HEK293T (cell line): Measurements from ENCODE around the gene CDH4.

Source experiments
- CTCF ChIA-PET: fragments of 350-600 bp; formaldehyde crosslinking; extraction: SDS; loops from one replicate; lab custom pipeline; 2021; ENCODE audit warnings: antibody characterized with exemption, inconsistent platforms; lab: Yijun Ruan, JAX
- POLR2A ChIA-PET: fragments of 350-600 bp; formaldehyde crosslinking; extraction: SDS; loops from one replicate; lab custom pipeline; 2020; ENCODE audit warnings: antibody characterized with exemption, inconsistent platforms; lab: Yijun Ruan, JAX
- DNase-seq: peaks from one replicate; pipeline ENCODE4 v3.0.0; 2012; ENCODE audit warnings: mixed read lengths; ENCODE audit errors: extremely low spot score
- ARNT ChIP-seq: fragments of 450-650 bp; IDR thresholded peaks from 2 replicates; pipeline ENCODE4 v1.6.1; 2017; ENCODE audit warnings: mild to moderate bottlenecking
- BHLHE40 ChIP-seq: fragments of 450-650 bp; IDR thresholded peaks from 2 replicates; pipeline ENCODE4 v1.6.1; 2016; ENCODE audit warnings: mild to moderate bottlenecking, moderate library complexity, borderline replicate concordance
- CTBP1 ChIP-seq: fragments of 450-650 bp; IDR thresholded peaks from 2 replicates; pipeline ENCODE4 v1.6.1; 2016; ENCODE audit warnings: borderline replicate concordance
- ELF4 ChIP-seq: fragments of 450-650 bp; IDR thresholded peaks from 2 replicates; pipeline ENCODE4 v1.6.1; 2017; ENCODE audit warnings: antibody characterized with exemption
- FOXA1 ChIP-seq: fragments of 450-650 bp; IDR thresholded peaks from 2 replicates; pipeline ENCODE4 v1.6.1; 2016; ENCODE audit warnings: mild to moderate bottlenecking
- FOXK2 ChIP-seq: fragments of 450-650 bp; IDR thresholded peaks from 2 replicates; pipeline ENCODE4 v1.6.1; 2016; ENCODE audit warnings: mild to moderate bottlenecking
- FOXM1 ChIP-seq: fragments of 450-650 bp; IDR thresholded peaks from 2 replicates; pipeline ENCODE4 v1.6.1; 2017; ENCODE audit warnings: mild to moderate bottlenecking, borderline replicate concordance
- HDGF ChIP-seq: fragments of 450-650 bp; IDR thresholded peaks from 2 replicates; pipeline ENCODE4 v1.6.1; 2017; ENCODE audit warnings: antibody characterized with exemption, borderline replicate concordance
- L3MBTL2 ChIP-seq: fragments of 450-650 bp; conservative IDR thresholded peaks from 2 replicates; pipeline ENCODE4 v1.6.1; 2016; ENCODE audit warnings: mild to moderate bottlenecking
- LEF1 ChIP-seq: fragments of 450-650 bp; IDR thresholded peaks from 2 replicates; pipeline ENCODE4 v1.6.1; 2017; ENCODE audit warnings: mild to moderate bottlenecking, borderline replicate concordance
- NFRKB ChIP-seq: fragments of 450-650 bp; IDR thresholded peaks from 2 replicates; pipeline ENCODE4 v1.6.1; 2016; ENCODE audit warnings: mild to moderate bottlenecking, moderate library complexity
- SP1 ChIP-seq: fragments of 450-650 bp; IDR thresholded peaks from 2 replicates; pipeline ENCODE4 v1.6.1; 2017
- SUZ12 ChIP-seq: fragments of 450-650 bp; IDR thresholded peaks from 2 replicates; pipeline ENCODE4 v1.6.1; 2016; ENCODE audit warnings: mild to moderate bottlenecking
- TARDBP ChIP-seq: fragments of 450-650 bp; IDR thresholded peaks from 2 replicates; pipeline ENCODE4 v1.6.1; 2016
- ZNF384 ChIP-seq: fragments of 450-650 bp; IDR thresholded peaks from 2 replicates; pipeline ENCODE4 v1.6.1; 2016
- TF ChIP-seq, protein P1 (sequence below): fragments of 450-650 bp; IDR thresholded peaks from 2 replicates; pipeline ENCODE4 v1.6.1; 2016

CDH4 gene

GRCh38 chr20:61543086-61543485 lies 291.0 kb downstream of the CDH4 start:
- ChIA-PET POLR2A (no interaction called here), CTCF (no interaction called here)
- TF ChIP-seq LEF1 (no peak), HDGF (no peak), BHLHE40 (no peak), ELF4 (no peak), FOXK2 (no peak), NFRKB (no peak), L3MBTL2 (no peak), SP1 (no peak), FOXM1 (no peak), ARNT (no peak), FOXA1 (no peak), ZNF384 (no peak), TARDBP (no peak), CTBP1 (no peak), SUZ12 (no peak)
- TF ChIP-seq, protein P1, sequence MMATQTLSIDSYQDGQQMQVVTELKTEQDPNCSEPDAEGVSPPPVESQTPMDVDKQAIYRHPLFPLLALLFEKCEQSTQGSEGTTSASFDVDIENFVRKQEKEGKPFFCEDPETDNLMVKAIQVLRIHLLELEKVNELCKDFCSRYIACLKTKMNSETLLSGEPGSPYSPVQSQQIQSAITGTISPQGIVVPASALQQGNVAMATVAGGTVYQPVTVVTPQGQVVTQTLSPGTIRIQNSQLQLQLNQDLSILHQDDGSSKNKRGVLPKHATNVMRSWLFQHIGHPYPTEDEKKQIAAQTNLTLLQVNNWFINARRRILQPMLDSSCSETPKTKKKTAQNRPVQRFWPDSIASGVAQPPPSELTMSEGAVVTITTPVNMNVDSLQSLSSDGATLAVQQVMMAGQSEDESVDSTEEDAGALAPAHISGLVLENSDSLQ: no peak
- no peak for DNase-seq

- no peak for TF ChIP-seq BHLHE40
- TF ChIP-seq SUZ12: no peak
- no peak for TF ChIP-seq ELF4
- TF ChIP-seq NFRKB: no peak
- TF ChIP-seq FOXK2: no peak
- TF ChIP-seq HDGF: no peak
- no peak for TF ChIP-seq FOXA1
- no peak for TF ChIP-seq SP1
- TF ChIP-seq ARNT: no peak
- no peak for TF ChIP-seq ZNF384
- no peak for TF ChIP-seq LEF1
- no peak for TF ChIP-seq CTBP1
- no peak for TF ChIP-seq TARDBP
- DNase-seq: no peak
- POLR2A ChIA-PET: no interaction called here
- CTCF ChIA-PET: no interaction called here
Observed at GRCh38 chr20:61543931-61544745, 292.1 kb downstream of the CDH4 start.

DNA sequence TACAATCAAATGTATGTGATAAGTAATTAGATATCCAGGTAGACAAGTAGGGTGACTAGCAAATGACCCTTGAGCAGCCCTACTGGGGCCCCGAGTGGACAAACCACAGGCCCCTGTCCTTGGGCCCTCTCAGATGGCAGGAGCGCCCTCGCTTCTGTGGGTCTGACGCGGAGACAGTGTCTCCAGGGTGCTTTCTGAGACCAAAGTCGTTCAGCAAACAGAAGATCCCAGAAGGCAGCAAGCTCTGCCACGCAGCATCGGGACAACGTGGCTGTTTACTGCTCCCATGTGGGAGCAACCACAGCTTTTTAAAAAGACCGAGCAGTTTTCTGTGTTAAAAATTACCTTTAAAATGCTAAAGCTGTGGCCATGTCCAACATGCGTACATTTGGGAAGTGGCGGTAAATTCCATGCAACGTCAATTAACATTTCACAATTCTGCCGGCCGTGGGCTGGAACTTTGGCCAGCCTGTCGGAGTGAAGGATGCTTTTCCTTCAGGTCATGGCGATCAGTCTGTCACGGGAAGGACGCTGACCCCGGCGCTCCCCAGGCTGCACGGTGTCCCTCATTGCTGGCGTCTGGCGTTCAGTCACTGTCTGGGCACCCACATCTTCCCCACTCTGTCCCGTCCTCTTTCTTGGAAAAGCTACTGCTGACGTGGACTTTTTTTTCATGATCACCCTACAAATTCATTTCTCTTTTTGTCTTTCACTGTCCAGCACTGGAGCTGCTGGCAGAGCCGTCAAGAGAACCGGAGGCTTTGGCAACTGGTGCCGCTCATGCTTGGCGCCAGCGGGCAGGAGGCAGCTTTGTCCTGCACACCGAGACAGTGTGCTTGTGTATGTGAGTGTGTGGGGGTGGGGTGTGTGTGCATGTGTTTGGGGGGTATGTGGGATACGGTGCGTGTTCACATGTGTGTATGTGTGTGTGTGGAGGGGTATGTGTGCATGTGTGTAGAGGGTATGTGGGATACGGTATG lies 293.1 kb downstream of the CDH4 start:
- no peak for DNase-seq
- ChIA-PET CTCF (no interaction called here), POLR2A (no interaction called here)
- TF ChIP-seq L3MBTL2 (no peak), CTBP1 (no peak), FOXM1 (no peak), ARNT (no peak), FOXA1 (no peak), FOXK2 (no peak), SP1 (no peak)

DNA sequence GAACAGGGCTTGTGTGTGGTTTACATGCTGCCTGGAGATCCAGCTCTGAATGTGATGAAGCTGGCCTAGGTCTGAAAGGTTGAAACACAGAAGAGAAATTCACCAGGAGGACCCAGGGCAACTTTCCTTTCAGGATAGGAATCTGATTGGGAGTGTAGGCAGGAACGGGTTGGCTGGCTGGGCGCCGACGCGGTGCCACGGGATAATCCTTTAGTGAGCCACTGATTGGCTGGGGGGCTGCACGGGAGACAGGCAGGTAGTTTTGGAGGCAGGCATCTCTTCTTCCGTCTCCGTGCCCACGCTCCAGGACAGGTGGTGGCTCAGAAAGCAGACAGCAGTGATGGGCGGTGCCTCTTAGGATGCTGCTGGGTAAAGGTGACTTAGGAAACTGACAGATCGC lies 294.6 kb downstream of the CDH4 start:
- DNase-seq: no peak
- ChIA-PET POLR2A (no interaction called here), CTCF (no interaction called here)

DNA sequence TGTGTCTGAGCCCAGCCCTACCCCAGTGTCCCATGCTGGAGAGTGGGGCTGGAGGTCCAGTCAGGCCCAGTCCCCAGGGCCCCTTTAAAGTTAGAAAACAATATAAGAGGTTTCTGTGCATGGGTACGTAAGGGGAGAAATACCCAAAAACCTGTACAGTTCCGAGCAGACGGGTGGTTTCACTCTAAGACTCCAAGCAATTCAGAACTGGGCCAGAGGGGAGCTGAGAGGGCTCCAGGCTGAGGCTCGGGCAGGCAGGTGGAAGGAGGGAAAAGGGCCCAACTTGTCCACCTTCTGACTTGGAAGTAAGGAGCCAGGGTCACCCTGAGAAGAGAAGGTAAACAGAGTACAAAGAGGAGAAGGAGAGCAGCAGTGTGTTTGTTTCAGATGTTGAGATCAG lies 296.0 kb downstream of the CDH4 start:
- POLR2A ChIA-PET: no interaction called here
- DNase-seq: no peak
- CTCF ChIA-PET: no interaction called here
- TF ChIP-seq FOXK2: no peak
- no peak for TF ChIP-seq FOXM1
- TF ChIP-seq NFRKB: no peak
- no peak for TF ChIP-seq L3MBTL2
- no peak for TF ChIP-seq ARNT
- TF ChIP-seq HDGF: no peak
- TF ChIP-seq TARDBP: no peak
- TF ChIP-seq SUZ12: no peak
- no peak for TF ChIP-seq ELF4
- TF ChIP-seq FOXA1: no peak
- TF ChIP-seq ZNF384: no peak
- TF ChIP-seq SP1: no peak
- no peak for TF ChIP-seq CTBP1
- TF ChIP-seq BHLHE40: no peak
- TF ChIP-seq, protein P1: no peak
- TF ChIP-seq LEF1: no peak

More for the DNA sequence above, 294.6 kb downstream of the CDH4 start:
- TF ChIP-seq BHLHE40 (no peak), L3MBTL2 (no peak), ZNF384 (no peak), HDGF (no peak), TARDBP (no peak), FOXA1 (no peak), CTBP1 (no peak), ELF4 (no peak), ARNT (no peak)
